Naive thymus-derived CD8-positive, alpha-beta T cell (primary cell): ENCODE measurements around the gene AFF3. TPM values are rescaled to one million over a fixed set of nuclear protein-coding genes. Genes with fewer than 3 reads are reported as not detected.

Experiments
- ATAC-seq, 2 donors: fragments of 150-1000 bp; cut with Tn5 transposase in 1 of 2; sonication (Bioruptor Pico), chemical (Tn5 transposase) in 1 of 2; 1 replicate in 1 of 2; 2 replicates in 1 of 2; pipeline ENCODE4 v1.10.0; 2021; ENCODE audit warnings: mild to moderate bottlenecking in 2 of 2, moderate library complexity in 2 of 2
- POLR2A ChIA-PET: fragments of 350-600 bp; sonication (Branson Sonifier 250); formaldehyde crosslinking; loops from one replicate; lab custom pipeline; 2021; ENCODE audit warnings: antibody characterized with exemption; lab: Charles Lee
- DNase-seq, 10 donors: peaks; one replicate each; pipeline versions ENCODE4 v3.0.0 to v3.0.0-alpha.2; 2020 to 2022
- H3K27ac Mint-ChIP-seq, 10 donors: one replicate each; pipeline ENCODE4 v1.8.0; 2020 to 2022; ENCODE audit warnings: mild to moderate bottlenecking in 10 of 10, mixed read lengths in 10 of 10, moderate library complexity in 4 of 10, inconsistent platforms in 1 of 10
- H3K27me3 Mint-ChIP-seq, 5 donors: one replicate each; pipeline ENCODE4 v1.8.0; 2021 to 2022; ENCODE audit warnings: mixed read lengths in 5 of 5
- H3K36me3 Mint-ChIP-seq, 3 donors: one replicate each; pipeline ENCODE4 v1.8.0; 2020 to 2022; ENCODE audit warnings: mixed read lengths in 3 of 3, mild to moderate bottlenecking in 2 of 3, inconsistent platforms in 1 of 3
- H3K4me1 Mint-ChIP-seq, 4 donors: one replicate each; pipeline ENCODE4 v1.8.0; 2021 to 2022; ENCODE audit warnings: mixed read lengths in 4 of 4
- H3K4me3 Mint-ChIP-seq, 10 donors: one replicate each; pipeline ENCODE4 v1.8.0; 2020 to 2022; ENCODE audit warnings: mild to moderate bottlenecking in 10 of 10, mixed read lengths in 10 of 10, moderate library complexity in 6 of 10, inconsistent platforms in 1 of 10
- H3K9me3 Mint-ChIP-seq, 9 donors: one replicate each; pipeline ENCODE4 v1.8.0; 2020 to 2022; ENCODE audit warnings: mixed read lengths in 9 of 9, mild to moderate bottlenecking in 3 of 9, inconsistent platforms in 1 of 9, moderate library complexity in 1 of 9
- polyA plus RNA-seq, 3 donors: library from polyadenylated mRNA; unstranded; fragments of 300-500 nt; fragmentation: Illumina TruSeq; gene quantifications; one replicate each; pipeline ENCODE4 v1.2.3, GENCODE V29; 2021
- total RNA-seq, 8 experiments: library from RNA in 2 of 8; stranded (reverse) in 2 of 8; gene quantifications; one replicate each; pipeline ENCODE4 v1.2.3 and lab custom pipeline; 2021 to 2026

Gene AFF3
- total and polyA plus RNA-seq, 5 experiments from 2014 or later = 0.50 to 11.9 (median 2.8) TPM

GRCh38 chr2:99715956-99716355 lies 426.4 kb downstream of the AFF3 start:
- no peak overlapping the region for H3K4me3 Mint-ChIP-seq
- DNase-seq (no peak), ATAC-seq (no peak)
- peaks cover 0 to 6% (median 0%) of the 10 kb centered on the region in 9 donors for H3K9me3 Mint-ChIP-seq
- POLR2A ChIA-PET = no interaction called here
- H3K27ac Mint-ChIP-seq = peak overlapping the region in 1 of 10 donors; percentile 51
- no peaks in the 10 kb centered on the region for H3K4me1 Mint-ChIP-seq
- no peaks in the 10 kb centered on the region for H3K36me3 Mint-ChIP-seq
- peaks cover 0 to 1% (median 0%) of the 10 kb centered on the region in 5 donors for H3K27me3 Mint-ChIP-seq

- no peaks in the 10 kb centered on the region for H3K36me3 Mint-ChIP-seq
- ATAC-seq (no peak), DNase-seq (no peak)
- no peaks in the 10 kb centered on the region for H3K4me1 Mint-ChIP-seq
- H3K27me3 Mint-ChIP-seq = peaks cover 0 to 1% (median 0%) of the 10 kb centered on the region in 5 donors
- POLR2A ChIA-PET = no interaction called here
- H3K27ac Mint-ChIP-seq = no peak overlapping the region
- no peak overlapping the region for H3K4me3 Mint-ChIP-seq
- no peaks in the 10 kb centered on the region for H3K9me3 Mint-ChIP-seq
Measured at GRCh38 chr2:99714349-99714748, 428.0 kb downstream of the AFF3 start.

- peaks cover 0 to 1% (median 0%) of the 10 kb centered on the region in 5 donors for H3K27me3 Mint-ChIP-seq
- POLR2A ChIA-PET = no interaction called here
- DNase-seq (no peak), ATAC-seq (no peak)
- no peaks in the 10 kb centered on the region for H3K9me3 Mint-ChIP-seq
- H3K27ac Mint-ChIP-seq = no peak overlapping the region
- no peak overlapping the region for H3K4me3 Mint-ChIP-seq
- H3K36me3 Mint-ChIP-seq = no peaks in the 10 kb centered on the region
- no peaks in the 10 kb centered on the region for H3K4me1 Mint-ChIP-seq
Measured at GRCh38 chr2:99711144-99711543, 431.2 kb downstream of the AFF3 start.

GRCh38 chr2:99710721-99711120 lies 431.7 kb downstream of the AFF3 start:
- H3K4me3 Mint-ChIP-seq = no peak overlapping the region
- no peak for DNase-seq
- POLR2A ChIA-PET = no interaction called here
- ATAC-seq = no peak
- no peak overlapping the region for H3K27ac Mint-ChIP-seq
- no peaks in the 10 kb centered on the region for H3K9me3 Mint-ChIP-seq
- no peaks in the 10 kb centered on the region for H3K4me1 Mint-ChIP-seq
- H3K27me3 Mint-ChIP-seq = peaks cover 0 to 2% (median 0%) of the 10 kb centered on the region in 5 donors
- no peaks in the 10 kb centered on the region for H3K36me3 Mint-ChIP-seq

DNA sequence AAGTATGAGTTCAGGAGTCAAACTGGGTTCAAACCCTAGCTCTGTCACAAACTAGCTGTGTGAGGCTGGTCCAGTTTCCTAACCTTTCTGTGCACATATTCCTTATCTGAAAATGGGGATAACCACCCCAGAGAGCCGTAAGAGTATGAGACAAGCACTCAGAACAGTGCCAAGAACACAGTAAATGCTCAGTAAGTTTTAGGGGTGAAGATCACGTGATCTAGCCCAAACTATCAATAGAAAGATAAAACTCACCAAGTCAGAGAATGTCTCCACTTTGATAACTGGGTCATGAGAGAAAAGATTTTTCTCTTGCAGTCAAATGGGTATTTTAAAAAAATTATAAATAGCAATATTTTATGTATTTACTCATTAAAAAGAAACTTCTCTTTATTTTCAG lies 433.2 kb downstream of the AFF3 start:
- Mint-ChIP-seq H3K27ac (no peak overlapping the region), H3K9me3 (no peaks in the 10 kb centered on the region), H3K36me3 (no peaks in the 10 kb centered on the region), H3K27me3 (peaks cover 3 to 13% (median 7%) of the 10 kb centered on the region in 5 donors), H3K4me1 (no peaks in the 10 kb centered on the region), H3K4me3 (no peak overlapping the region)
- no peak for DNase-seq
- POLR2A ChIA-PET = no interaction called here
- no peak for ATAC-seq

DNA sequence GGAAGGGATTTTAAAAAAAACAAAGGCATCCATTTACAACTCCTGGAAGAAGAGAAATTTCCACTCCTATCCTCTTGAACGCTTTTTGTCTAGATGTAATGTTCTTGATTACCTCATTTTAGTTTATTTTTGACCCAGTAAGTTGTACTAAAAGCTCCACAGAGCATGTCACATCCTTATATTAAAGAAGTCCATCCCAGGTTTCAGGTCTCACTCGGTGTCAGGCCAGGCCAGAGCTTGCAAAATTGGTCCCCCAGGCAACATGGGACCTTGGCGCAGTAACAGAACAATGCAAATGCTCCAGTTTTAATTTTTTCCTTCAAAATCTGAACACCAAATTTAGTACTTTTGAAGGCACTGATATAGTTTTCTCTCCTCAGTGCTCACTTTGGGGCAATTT lies 434.2 kb downstream of the AFF3 start:
- POLR2A ChIA-PET = no interaction called here
- Mint-ChIP-seq H3K36me3 (peaks cover 0 to 4% (median 0%) of the 10 kb centered on the region in 3 donors), H3K4me3 (no peak overlapping the region), H3K4me1 (no peaks in the 10 kb centered on the region), H3K9me3 (no peaks in the 10 kb centered on the region), H3K27ac (no peak overlapping the region), H3K27me3 (peaks cover 3 to 23% (median 12%) of the 10 kb centered on the region in 5 donors)
- DNase-seq = no peak
- no peak for ATAC-seq

DNA sequence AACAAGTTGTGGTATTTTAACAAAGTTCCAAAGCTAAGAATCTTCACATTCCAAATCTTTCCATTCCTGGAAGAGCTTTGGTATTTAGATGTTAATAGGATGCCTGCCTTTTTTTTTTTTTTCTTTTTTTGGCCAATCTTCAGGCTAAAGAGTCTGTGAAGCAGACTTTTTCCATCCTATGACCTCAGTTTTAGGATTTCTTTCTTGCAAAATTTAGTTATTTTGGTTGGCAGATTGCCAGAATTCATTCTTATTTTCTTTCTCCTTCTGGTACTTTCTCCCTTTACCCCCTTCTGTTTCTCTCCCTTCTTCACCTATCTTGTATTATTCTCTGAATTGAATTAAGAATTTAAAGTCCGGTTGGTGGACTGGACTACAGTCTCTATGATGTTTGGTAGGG lies 434.8 kb downstream of the AFF3 start:
- no peak for ATAC-seq

GRCh38 chr2:99706735-99707134 lies 435.7 kb downstream of the AFF3 start:
- H3K4me1 Mint-ChIP-seq = peaks cover under 1 to 3% (median 1%) of the 10 kb centered on the region in 4 donors
- H3K27ac Mint-ChIP-seq = no peak overlapping the region
- no peaks in the 10 kb centered on the region for H3K9me3 Mint-ChIP-seq
- POLR2A ChIA-PET = no interaction called here
- no peak overlapping the region for H3K4me3 Mint-ChIP-seq
- peaks cover 3 to 27% (median 15%) of the 10 kb centered on the region in 5 donors for H3K27me3 Mint-ChIP-seq
- DNase-seq (no peak), ATAC-seq (no peak)
- peaks cover 0 to 4% (median 0%) of the 10 kb centered on the region in 3 donors for H3K36me3 Mint-ChIP-seq

More for the DNA sequence above, 434.8 kb downstream of the AFF3 start:
- Mint-ChIP-seq H3K4me3 (no peak overlapping the region), H3K36me3 (peaks cover 0 to 4% (median 0%) of the 10 kb centered on the region in 3 donors), H3K4me1 (no peaks in the 10 kb centered on the region), H3K9me3 (no peaks in the 10 kb centered on the region), H3K27ac (no peak overlapping the region), H3K27me3 (peaks cover 3 to 27% (median 15%) of the 10 kb centered on the region in 5 donors)
- POLR2A ChIA-PET = no interaction called here
- DNase-seq = no peak

- POLR2A ChIA-PET = no interaction called here
- H3K4me3 Mint-ChIP-seq = no peak overlapping the region
Measured at GRCh38 chr2:99701503-99701902, 440.9 kb downstream of the AFF3 start.

DNA sequence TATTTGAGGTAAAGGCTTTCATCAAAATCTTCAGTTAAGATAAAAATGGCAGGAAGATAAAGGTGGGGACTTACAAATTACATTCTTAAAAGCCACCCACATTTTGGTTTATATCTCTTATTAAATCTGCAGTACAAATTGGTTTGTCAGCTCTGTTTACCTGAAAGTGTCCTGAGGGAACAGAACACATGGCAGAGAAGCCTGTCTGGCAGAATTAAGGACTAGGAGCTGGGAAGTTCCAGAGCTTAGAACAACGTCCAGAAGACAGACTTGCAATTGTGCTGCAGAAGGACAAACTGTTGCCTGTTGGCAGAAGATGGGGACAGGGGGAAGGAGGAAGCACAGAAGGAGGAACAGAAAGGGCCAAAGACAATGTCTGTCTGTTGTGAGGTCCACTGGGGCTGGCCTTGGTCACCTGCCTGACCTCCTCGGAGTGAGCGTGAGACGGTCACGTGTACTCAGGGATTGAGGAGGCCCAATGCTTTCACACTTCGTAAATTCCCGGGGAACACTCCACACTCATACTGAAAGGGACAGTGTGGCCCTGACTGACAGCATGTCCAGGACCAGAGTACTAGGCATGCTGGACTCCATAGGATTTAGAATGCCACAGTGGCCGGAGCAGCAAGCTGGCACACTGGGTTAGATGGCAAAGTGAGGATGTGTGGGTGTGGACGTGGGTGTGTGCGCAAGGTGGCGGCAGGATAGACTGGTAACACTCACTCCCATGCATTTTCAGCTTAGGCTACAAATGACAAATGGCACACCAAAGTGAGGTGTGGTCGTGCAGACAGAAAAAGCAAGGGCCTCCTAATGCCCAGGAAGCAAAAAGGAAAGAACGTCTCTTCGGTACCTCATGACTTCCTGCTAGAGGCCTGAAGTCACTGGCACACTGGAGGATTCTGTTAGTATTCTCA lies 441.6 kb downstream of the AFF3 start:
- peaks cover 3 to 8% (median 4%) of the 10 kb centered on the region in 4 donors for H3K4me1 Mint-ChIP-seq
- POLR2A ChIA-PET = no interaction called here
- H3K27me3 Mint-ChIP-seq = peaks cover 3 to 35% (median 20%) of the 10 kb centered on the region in 5 donors
- peaks cover 0 to 4% (median 0%) of the 10 kb centered on the region in 3 donors for H3K36me3 Mint-ChIP-seq
- H3K27ac Mint-ChIP-seq = peak overlapping the region in 1 of 10 donors; percentile 57
- H3K4me3 Mint-ChIP-seq = no peak overlapping the region
- ATAC-seq (no peak), DNase-seq (no peak)
- H3K9me3 Mint-ChIP-seq = no peaks in the 10 kb centered on the region

More at GRCh38 chr2:99701503-99701902, 440.9 kb downstream of the AFF3 start:
- peaks cover 3 to 8% (median 4%) of the 10 kb centered on the region in 4 donors for H3K4me1 Mint-ChIP-seq
- H3K27me3 Mint-ChIP-seq = peaks cover 3 to 35% (median 20%) of the 10 kb centered on the region in 5 donors
- H3K9me3 Mint-ChIP-seq = no peaks in the 10 kb centered on the region
- DNase-seq (no peak), ATAC-seq (no peak)
- peaks cover 0 to 4% (median 0%) of the 10 kb centered on the region in 3 donors for H3K36me3 Mint-ChIP-seq
- peak overlapping the region in 1 of 10 donors; percentile 83 for H3K27ac Mint-ChIP-seq

GRCh38 chr2:99698896-99699295 lies 443.5 kb downstream of the AFF3 start:
- no peaks in the 10 kb centered on the region for H3K9me3 Mint-ChIP-seq
- H3K27ac Mint-ChIP-seq = no peak overlapping the region
- POLR2A ChIA-PET = no interaction called here
- no peak overlapping the region for H3K4me3 Mint-ChIP-seq
- peaks cover 3 to 8% (median 4%) of the 10 kb centered on the region in 4 donors for H3K4me1 Mint-ChIP-seq
- DNase-seq (no peak), ATAC-seq (no peak)
- peaks cover 0 to 18% (median 11%) of the 10 kb centered on the region in 5 donors for H3K27me3 Mint-ChIP-seq
- peaks cover 0 to 4% (median 0%) of the 10 kb centered on the region in 3 donors for H3K36me3 Mint-ChIP-seq

DNA sequence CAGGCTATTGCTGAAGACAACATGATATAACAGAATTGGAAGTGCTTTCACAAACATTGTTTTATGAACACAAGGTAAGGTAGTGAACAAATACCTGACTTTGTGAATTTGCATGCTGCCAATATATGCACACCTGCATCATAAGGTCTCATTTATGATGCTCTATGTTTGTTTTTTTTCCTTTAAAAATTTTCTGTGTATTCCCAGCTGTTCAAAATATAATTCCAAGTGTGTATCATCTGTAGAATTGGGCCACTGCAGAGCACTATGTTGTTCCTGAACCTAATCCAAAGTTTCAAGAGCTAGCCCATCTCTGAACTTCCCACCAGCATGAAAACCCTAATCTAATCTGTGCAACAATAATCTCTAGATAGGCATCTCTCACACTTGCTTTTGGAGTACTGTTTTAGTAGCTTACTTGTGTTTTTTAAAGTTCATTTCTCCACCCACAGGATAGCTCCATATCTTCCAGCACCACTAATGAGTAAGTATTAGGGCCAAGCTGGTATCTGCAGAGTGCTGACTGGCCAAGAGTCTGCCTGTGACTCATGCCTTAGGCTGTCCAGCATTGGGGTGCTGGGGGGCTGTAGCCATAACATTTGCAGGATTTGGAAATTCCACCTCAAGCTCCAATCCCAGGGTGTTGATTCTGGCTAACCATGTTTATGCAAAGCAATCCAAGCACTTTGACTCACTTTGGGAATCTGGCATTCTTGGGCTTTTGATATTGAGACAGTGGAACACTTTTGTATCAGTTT lies 444.4 kb downstream of the AFF3 start:
- Mint-ChIP-seq H3K27me3 (peaks cover 0 to 10% (median 7%) of the 10 kb centered on the region in 5 donors), H3K4me3 (no peak overlapping the region), H3K36me3 (no peaks in the 10 kb centered on the region), H3K9me3 (no peaks in the 10 kb centered on the region), H3K27ac (no peak overlapping the region), H3K4me1 (peaks cover 3 to 8% (median 4%) of the 10 kb centered on the region in 4 donors)
- no peak for ATAC-seq
- POLR2A ChIA-PET = no interaction called here
- DNase-seq = no peak

DNA sequence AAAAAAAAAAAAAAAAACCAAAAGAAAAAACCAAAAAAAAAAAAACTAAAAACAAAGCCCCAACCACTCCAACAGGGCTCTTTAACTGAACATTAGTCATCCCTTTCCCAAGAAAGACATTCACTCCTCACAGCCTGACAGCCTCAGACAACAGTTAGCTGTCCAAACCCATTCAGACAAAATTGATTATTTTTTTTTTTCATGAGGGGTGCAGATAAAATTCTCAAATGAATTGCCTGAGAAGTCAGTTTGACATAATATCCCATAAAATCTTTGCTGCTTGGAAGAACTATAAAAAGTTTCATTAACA lies 446.5 kb downstream of the AFF3 start:
- H3K27me3 Mint-ChIP-seq = peaks cover 0 to 10% (median 5%) of the 10 kb centered on the region in 5 donors
- H3K9me3 Mint-ChIP-seq = no peaks in the 10 kb centered on the region
- POLR2A ChIA-PET = no interaction called here
- DNase-seq (no peak), ATAC-seq (no peak)
- no peaks in the 10 kb centered on the region for H3K4me1 Mint-ChIP-seq
- H3K27ac Mint-ChIP-seq = no peak overlapping the region
- H3K4me3 Mint-ChIP-seq = no peak overlapping the region
- H3K36me3 Mint-ChIP-seq = no peaks in the 10 kb centered on the region
